HCT116 (cell line): ENCODE data around the gene TMBIM6. TPM values are rescaled to one million over a fixed set of nuclear protein-coding genes. Genes with fewer than 3 reads are reported as not detected.

Experiments
- ATAC-seq: fragments of 200-7000 bp; cut with Tn5 transposase; 2 replicates; pipeline ENCODE4 v1.9.1; 2020; ENCODE audit warnings: mild to moderate bottlenecking, moderate library complexity
- BruUV-seq: library from RNA; stranded (reverse); fragments of 400-500 nt; replicated peaks from 2 replicates; lab custom pipeline; 2021; lab: Mats Ljungman, UMichigan
- CTCF ChIA-PET: fragments of 300-600 bp; sonication (Branson Sonifier 250); formaldehyde crosslinking; loops from one replicate; lab custom pipeline; 2021; ENCODE audit warnings: antibody characterized with exemption; lab: Charles Lee
- POLR2A ChIA-PET: fragments of 300-600, 350-600 bp; sonication (Branson Sonifier 250); formaldehyde crosslinking; loops from one replicate; lab custom pipeline; 2021; ENCODE audit warnings: antibody characterized with exemption; lab: Charles Lee
- RAD21 ChIA-PET, 2 experiments: fragments of 300-600 bp; sonication (Branson Sonifier 250); formaldehyde crosslinking; loops; one replicate each; lab custom pipeline; 2023; ENCODE audit warnings: low total read pairs in 2 of 2; ENCODE audit not compliant: uncharacterized antibody in 2 of 2, unreplicated experiment in 2 of 2, low non-redundant PET in 1 of 2; lab: Charles Lee
- DNase-seq: peaks from one replicate; pipeline ENCODE4 v3.0.0-alpha.2; 2010; ENCODE audit warnings: low read depth, low spot score
- H2AFZ ChIP-seq: fragments of 200-600 bp; shearing (Covaris generic), sonication (generic); 2 replicates; pipeline ENCODE4 v1.6.1; 2017; ENCODE audit warnings: low read depth, mixed run types, mixed read lengths, antibody characterized with exemption, low read length; ENCODE audit not compliant: poor library complexity, severe bottlenecking
- H3K27ac ChIP-seq: 2 replicates; pipeline ENCODE4 v1.5.1; 2012; ENCODE audit warnings: low read depth, low read length
- H3K27me3 ChIP-seq: fragments of 200-600 bp; sonication (generic); 2 replicates; pipeline ENCODE4 v1.6.1; 2016; ENCODE audit warnings: mixed run types, low read length, mixed read lengths; ENCODE audit not compliant: insufficient read depth
- H3K36me3 ChIP-seq, 2 experiments: fragments of 200-500 bp in 1 of 2; fragments of 200-600 bp in 1 of 2; sonication (Bioruptor generic) in 1 of 2; sonication (generic) in 1 of 2; 2 replicates each; pipeline versions ENCODE4 v1.5.1 to v1.6.1; 2014 to 2016; ENCODE audit warnings: low read length in 2 of 2, inconsistent platforms in 1 of 2, mixed read lengths in 1 of 2, mixed run types in 1 of 2; ENCODE audit not compliant: insufficient read depth in 2 of 2, control insufficient read depth in 1 of 2
- H3K4me1 ChIP-seq, 2 experiments: fragments of 200-600 bp in 1 of 2; sonication (generic) in 1 of 2; 2 replicates each; pipeline versions ENCODE4 v1.5.1 to v1.6.1; 2012 to 2017; ENCODE audit warnings: low read length in 2 of 2, inconsistent platforms in 1 of 2, mild to moderate bottlenecking in 1 of 2, mixed read lengths in 1 of 2, mixed run types in 1 of 2, moderate library complexity in 1 of 2; ENCODE audit not compliant: insufficient read depth in 2 of 2, control insufficient read depth in 1 of 2
- H3K4me2 ChIP-seq: fragments of 200-600 bp; sonication (generic); 2 replicates; pipeline ENCODE4 v1.6.1; 2017; ENCODE audit warnings: mixed run types, low read length, mixed read lengths
- H3K4me3 ChIP-seq, 2 experiments: fragments of 200-600 bp in 1 of 2; sonication (generic) in 1 of 2; replicated peaks in 1 of 2; 2 replicates each; pipeline ENCODE4 v1.5.1; 2011 to 2016; ENCODE audit warnings: low read length in 2 of 2, control low read depth in 1 of 2, low read depth in 1 of 2, mild to moderate bottlenecking in 1 of 2, mixed read lengths in 1 of 2, mixed run types in 1 of 2
- H3K79me2 ChIP-seq: fragments of 200-600 bp; sonication (generic); 2 replicates; pipeline ENCODE4 v1.6.1; 2017; ENCODE audit warnings: mild to moderate bottlenecking, mixed run types, low read length, moderate library complexity, mixed read lengths; ENCODE audit not compliant: insufficient read depth
- H3K9ac ChIP-seq: fragments of 200-600 bp; sonication (generic); 2 replicates; pipeline ENCODE4 v1.6.1; 2016; ENCODE audit warnings: low read length, mixed read lengths
- H3K9me2 ChIP-seq: fragments of 200-600 bp; sonication (generic), shearing (Covaris generic); 2 replicates; pipeline ENCODE4 v1.6.1; 2017; ENCODE audit warnings: mixed run types, mild to moderate bottlenecking, moderate library complexity; ENCODE audit not compliant: insufficient read depth
- H3K9me3 ChIP-seq, 2 experiments: fragments of 200-500 bp in 1 of 2; fragments of 200-600 bp in 1 of 2; sonication (Bioruptor generic) in 1 of 2; sonication (generic) in 1 of 2; 2 replicates each; pipeline ENCODE4 v1.6.1; 2014 to 2017; ENCODE audit warnings: low read length in 2 of 2, mixed read lengths in 2 of 2, inconsistent platforms in 1 of 2, low read depth in 1 of 2, mild to moderate bottlenecking in 1 of 2, mixed run types in 1 of 2, moderate library complexity in 1 of 2; ENCODE audit not compliant: control insufficient read depth in 1 of 2, insufficient read depth in 1 of 2
- H4K20me1 ChIP-seq: fragments of 200-600 bp; sonication (generic), shearing (Covaris generic); 2 replicates; pipeline ENCODE4 v1.6.1; 2017; ENCODE audit warnings: mixed run types, mild to moderate bottlenecking, moderate library complexity; ENCODE audit not compliant: insufficient read depth
- CBX3 ChIP-seq: IDR thresholded peaks from 2 replicates; pipeline ENCODE4 v1.6.1; 2012; ENCODE audit warnings: low read depth
- EGR1 ChIP-seq: IDR thresholded peaks from 2 replicates; pipeline ENCODE4 v1.6.1; 2012; ENCODE audit warnings: low read depth
- EZH2 ChIP-seq: fragments of 200-600 bp; sonication (generic); IDR thresholded peaks from 2 replicates; pipeline ENCODE4 v1.6.1; 2017; ENCODE audit warnings: antibody characterized with exemption, mixed run types
- JUND ChIP-seq: IDR thresholded peaks from 2 replicates; pipeline ENCODE4 v1.6.1; 2012
- RAD21 ChIP-seq: IDR thresholded peaks from 2 replicates; pipeline ENCODE4 v1.6.1; 2012; ENCODE audit warnings: low read depth, mild to moderate bottlenecking
- SP1 ChIP-seq: IDR thresholded peaks from 2 replicates; pipeline ENCODE4 v1.6.1; 2012; ENCODE audit warnings: low read depth
- SRF ChIP-seq: IDR thresholded peaks from 2 replicates; pipeline ENCODE4 v1.6.1; 2012; ENCODE audit warnings: low read depth
- TCF7L2 ChIP-seq: IDR thresholded peaks from 2 replicates; pipeline ENCODE4 v1.7.0; 2011; ENCODE audit warnings: borderline replicate concordance, inconsistent platforms; ENCODE audit not compliant: insufficient read depth, insufficient read length; ENCODE audit errors: extremely low read depth
- ZBTB33 ChIP-seq: IDR thresholded peaks from 2 replicates; pipeline ENCODE4 v1.6.1; 2011; ENCODE audit warnings: mild to moderate bottlenecking, low read length, moderate library complexity; ENCODE audit not compliant: insufficient replicate concordance; ENCODE audit errors: extremely low read depth
- ZFX ChIP-seq: fragments of 450-650 bp; IDR thresholded peaks from 2 replicates; pipeline ENCODE4 v1.6.1; 2017
- intact Hi-C: fragments of 100-400 bp; cut with micrococcal nuclease; formaldehyde crosslinking; loops from 2 replicates; pipeline ENCODE4 v1.10.0; 2022
- total RNA-seq: library from RNA; stranded (reverse); gene quantifications from one replicate; pipeline ENCODE4 v1.2.1, GENCODE V29; 2021; ENCODE audit not compliant: unreplicated experiment
- TF ChIP-seq, protein P1 (sequence below): IDR thresholded peaks from 2 replicates; pipeline ENCODE4 v1.6.1; 2012
- TF ChIP-seq, protein P2 (sequence below): IDR thresholded peaks from 2 replicates; pipeline ENCODE4 v1.6.1; 2012; ENCODE audit warnings: low read depth

Gene TMBIM6
- total RNA-seq, 1 experiment from 2014 or later = 510 TPM

DNA sequence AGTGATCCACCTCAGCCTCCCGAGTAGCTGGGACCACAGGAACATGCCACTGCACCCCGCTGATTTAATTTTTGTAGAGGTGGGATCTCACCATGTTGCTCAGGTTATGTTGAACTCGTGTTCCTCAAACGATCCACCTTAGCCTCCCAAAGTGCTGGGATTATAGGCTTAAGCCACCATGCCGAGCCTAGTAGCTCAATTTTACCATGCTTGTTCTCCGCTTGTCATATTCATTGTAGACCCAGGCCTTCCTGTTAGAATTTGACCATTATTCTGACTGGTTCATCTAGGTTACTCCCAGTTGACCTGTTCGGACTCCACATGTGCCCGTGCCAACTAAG, 24.7 kb downstream of the TMBIM6 start:
- no peak overlapping the region for H3K4me2 ChIP-seq
- ATAC-seq (no peak), DNase-seq (no peak)
- no peaks in the 10 kb centered on the region for H3K27me3 ChIP-seq
- H3K27ac ChIP-seq = no peak overlapping the region
- ChIA-PET POLR2A (interaction anchor here (1.0 to 1.3 kb wide), 2 partner anchors 25 to 407 kb away, joined by 3 to 6 read pairs; partner anchors contain the start of gene TMBIM6), CTCF (interaction anchor here (2.4 kb wide), 1 partner anchor 25 kb away, joined by 8 read pairs; the partner anchor contains the start of gene TMBIM6), RAD21 (no interaction called here)
- H3K4me1 ChIP-seq = no peaks in the 10 kb centered on the region
- H3K9me3 ChIP-seq = no peaks in the 10 kb centered on the region
- H3K9ac ChIP-seq = no peak overlapping the region
- H3K4me3 ChIP-seq = no peak overlapping the region
- H3K79me2 ChIP-seq = no peaks in the 10 kb centered on the region
- BruUV-seq = no TSS peak
- intact Hi-C loops = no loop called here
- TF ChIP-seq SRF = no peak
- TF ChIP-seq SP1 = no peak
- no peak for TF ChIP-seq TCF7L2
- no peak for TF ChIP-seq RAD21
- TF ChIP-seq CBX3 = no peak
- no peak for TF ChIP-seq JUND
- TF ChIP-seq, all 23 proteins: peak for 0
- H3K9me2 ChIP-seq = no peaks in the 10 kb centered on the region
- H4K20me1 ChIP-seq = peaks cover 3% of the 10 kb centered on the region; the same call in 1 of the 2 replicates
- H3K36me3 ChIP-seq = peaks cover 23 to 39% of the 10 kb centered on the region in 2 experiments
- no peak overlapping the region for H2AFZ ChIP-seq

- no TSS peak for BruUV-seq
- no peaks in the 10 kb centered on the region for H3K9me3 ChIP-seq
- no peaks in the 10 kb centered on the region for H3K4me1 ChIP-seq
- no peak overlapping the region for H3K4me2 ChIP-seq
- ATAC-seq = no peak
- H3K27ac ChIP-seq = no peak overlapping the region
- no peaks in the 10 kb centered on the region for H3K9me2 ChIP-seq
- no peak for DNase-seq
- H3K4me3 ChIP-seq = no peak overlapping the region
- CTCF ChIA-PET = interaction anchor here (1.0 to 2.4 kb wide), 2 partner anchors 10 to 26 kb away, joined by 6 to 8 read pairs; partner anchors contain the start of gene TMBIM6
- H3K9ac ChIP-seq = no peak overlapping the region
- H2AFZ ChIP-seq = no peak overlapping the region
- intact Hi-C loops = no loop called here
- RAD21 ChIA-PET = no interaction called here
- no peaks in the 10 kb centered on the region for H4K20me1 ChIP-seq
- peaks cover 14 to 26% of the 10 kb centered on the region in 2 experiments; a peak in 3 of 4 replicates for H3K36me3 ChIP-seq
- no peaks in the 10 kb centered on the region for H3K79me2 ChIP-seq
- H3K27me3 ChIP-seq = no peaks in the 10 kb centered on the region
- POLR2A ChIA-PET = interaction anchor here (1.0 kb wide), 1 partner anchor 26 kb away, joined by 4 read pairs; the partner anchor contains the start of gene TMBIM6
- no peak for TF ChIP-seq JUND
- TF ChIP-seq, protein P1, sequence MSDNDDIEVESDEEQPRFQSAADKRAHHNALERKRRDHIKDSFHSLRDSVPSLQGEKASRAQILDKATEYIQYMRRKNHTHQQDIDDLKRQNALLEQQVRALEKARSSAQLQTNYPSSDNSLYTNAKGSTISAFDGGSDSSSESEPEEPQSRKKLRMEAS = no peak
- TF ChIP-seq, protein P2, sequence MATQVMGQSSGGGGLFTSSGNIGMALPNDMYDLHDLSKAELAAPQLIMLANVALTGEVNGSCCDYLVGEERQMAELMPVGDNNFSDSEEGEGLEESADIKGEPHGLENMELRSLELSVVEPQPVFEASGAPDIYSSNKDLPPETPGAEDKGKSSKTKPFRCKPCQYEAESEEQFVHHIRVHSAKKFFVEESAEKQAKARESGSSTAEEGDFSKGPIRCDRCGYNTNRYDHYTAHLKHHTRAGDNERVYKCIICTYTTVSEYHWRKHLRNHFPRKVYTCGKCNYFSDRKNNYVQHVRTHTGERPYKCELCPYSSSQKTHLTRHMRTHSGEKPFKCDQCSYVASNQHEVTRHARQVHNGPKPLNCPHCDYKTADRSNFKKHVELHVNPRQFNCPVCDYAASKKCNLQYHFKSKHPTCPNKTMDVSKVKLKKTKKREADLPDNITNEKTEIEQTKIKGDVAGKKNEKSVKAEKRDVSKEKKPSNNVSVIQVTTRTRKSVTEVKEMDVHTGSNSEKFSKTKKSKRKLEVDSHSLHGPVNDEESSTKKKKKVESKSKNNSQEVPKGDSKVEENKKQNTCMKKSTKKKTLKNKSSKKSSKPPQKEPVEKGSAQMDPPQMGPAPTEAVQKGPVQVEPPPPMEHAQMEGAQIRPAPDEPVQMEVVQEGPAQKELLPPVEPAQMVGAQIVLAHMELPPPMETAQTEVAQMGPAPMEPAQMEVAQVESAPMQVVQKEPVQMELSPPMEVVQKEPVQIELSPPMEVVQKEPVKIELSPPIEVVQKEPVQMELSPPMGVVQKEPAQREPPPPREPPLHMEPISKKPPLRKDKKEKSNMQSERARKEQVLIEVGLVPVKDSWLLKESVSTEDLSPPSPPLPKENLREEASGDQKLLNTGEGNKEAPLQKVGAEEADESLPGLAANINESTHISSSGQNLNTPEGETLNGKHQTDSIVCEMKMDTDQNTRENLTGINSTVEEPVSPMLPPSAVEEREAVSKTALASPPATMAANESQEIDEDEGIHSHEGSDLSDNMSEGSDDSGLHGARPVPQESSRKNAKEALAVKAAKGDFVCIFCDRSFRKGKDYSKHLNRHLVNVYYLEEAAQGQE = no peak
- TF ChIP-seq ZBTB33 = no peak
- no peak for TF ChIP-seq EGR1
- no peak for TF ChIP-seq ZFX
- TF ChIP-seq SRF = no peak
- TF ChIP-seq EZH2 = no peak
Observed at GRCh38 chr12:49767333-49767732, 26.0 kb downstream of the TMBIM6 start.
